CD14-positive monocyte (primary cell): Measurements from ENCODE around the gene THRA. TPM values are rescaled to one million over a fixed set of nuclear protein-coding genes. Genes with fewer than 3 reads are reported as not detected.
A peak's percentile ranks its signal among the peaks of the same experiment; 100 is the strongest.

Experiments used
- DNase-seq, 3 donors: peaks; one replicate each; pipeline ENCODE4 v3.0.0-alpha.2; 2011 to 2022
- H2AFZ ChIP-seq: 2 replicates; pipeline ENCODE4 v1.6.0; 2012; ENCODE audit warnings: mild to moderate bottlenecking, low read depth, low read length, inconsistent platforms; ENCODE audit not compliant: insufficient read depth, poor library complexity, severe bottlenecking
- H3K27ac ChIP-seq, 2 donors: 1 replicate in 1 of 2; 2 replicates in 1 of 2; pipeline ENCODE4 v1.5.1; 2012 to 2013; ENCODE audit warnings: low read length in 2 of 2, control low read depth in 1 of 2, inconsistent platforms in 1 of 2, low read depth in 1 of 2, mild to moderate bottlenecking in 1 of 2
- H3K27me3 ChIP-seq, 2 donors: one replicate each; pipeline versions ENCODE4 v1.6.0 to v1.6.1; 2011 to 2013; ENCODE audit warnings: low read length in 2 of 2; ENCODE audit not compliant: control insufficient read depth in 2 of 2, insufficient read depth in 2 of 2
- H3K36me3 ChIP-seq, 2 donors: replicated peaks in 1 of 2; 1 replicate in 1 of 2; 2 replicates in 1 of 2; pipeline versions ENCODE4 v1.5.1 to v1.6.1; 2012 to 2013; ENCODE audit warnings: low read length in 2 of 2, control low read depth in 1 of 2, inconsistent platforms in 1 of 2, mild to moderate bottlenecking in 1 of 2; ENCODE audit not compliant: insufficient read depth in 2 of 2, control insufficient read depth in 1 of 2
- H3K4me1 ChIP-seq, 2 donors: 1 replicate in 1 of 2; 2 replicates in 1 of 2; pipeline versions ENCODE4 v1.5.1 to v1.6.1; 2012 to 2013; ENCODE audit warnings: low read length in 2 of 2, control low read depth in 1 of 2, inconsistent platforms in 1 of 2, mild to moderate bottlenecking in 1 of 2, moderate library complexity in 1 of 2; ENCODE audit not compliant: insufficient read depth in 2 of 2, control insufficient read depth in 1 of 2
- H3K4me2 ChIP-seq: replicated peaks from 2 replicates; pipeline ENCODE3; 2012; ENCODE audit warnings: low read length, moderate library complexity, mild to moderate bottlenecking; ENCODE audit not compliant: poor library complexity, severe bottlenecking; ENCODE audit errors: extremely low read depth
- H3K4me3 ChIP-seq, 3 experiments: fragments of 200-600 bp in 1 of 3; sonication (generic) in 1 of 3; replicated peaks in 1 of 3; 1 replicate in 2 of 3; 2 replicates in 1 of 3; pipeline ENCODE4 v1.5.1; 2011 to 2013; ENCODE audit warnings: low read length in 3 of 3, mild to moderate bottlenecking in 3 of 3, control low read depth in 2 of 3, low read depth in 2 of 3, inconsistent platforms in 1 of 3, moderate library complexity in 1 of 3
- H3K79me2 ChIP-seq: 2 replicates; pipeline ENCODE4 v1.6.0; 2012; ENCODE audit warnings: mild to moderate bottlenecking, control low read depth, inconsistent platforms, low read length, moderate library complexity; ENCODE audit not compliant: insufficient read depth
- H3K9ac ChIP-seq: 2 replicates; pipeline ENCODE4 v1.6.0; 2017; ENCODE audit warnings: low read length, mild to moderate bottlenecking; ENCODE audit not compliant: insufficient read depth, poor library complexity, severe bottlenecking
- H3K9me3 ChIP-seq, 2 donors: replicated peaks in 1 of 2; 1 replicate in 1 of 2; 2 replicates in 1 of 2; pipeline versions ENCODE4 v1.5.1 to v1.6.1; 2012 to 2013; ENCODE audit warnings: low read length in 2 of 2, control low read depth in 1 of 2; ENCODE audit not compliant: control insufficient read depth in 1 of 2, insufficient read depth in 1 of 2
- H4K20me1 ChIP-seq: 2 replicates; pipeline ENCODE4 v1.6.0; 2012; ENCODE audit warnings: mild to moderate bottlenecking, low read length, control low read depth, moderate library complexity; ENCODE audit not compliant: insufficient read depth
- H3K27ac Mint-ChIP-seq, 7 donors: one replicate each; pipeline ENCODE4 v1.8.0; 2020; ENCODE audit warnings: mild to moderate bottlenecking in 7 of 7, mixed read lengths in 7 of 7, moderate library complexity in 6 of 7, inconsistent platforms in 2 of 7
- H3K27me3 Mint-ChIP-seq, 3 donors: one replicate each; pipeline ENCODE4 v1.8.0; 2021 to 2022; ENCODE audit warnings: low read depth in 3 of 3, mild to moderate bottlenecking in 3 of 3, mixed read lengths in 3 of 3, moderate library complexity in 3 of 3, inconsistent platforms in 1 of 3
- H3K36me3 Mint-ChIP-seq, 2 donors: one replicate each; pipeline ENCODE4 v1.8.0; 2020; ENCODE audit warnings: mixed read lengths in 2 of 2, inconsistent platforms in 1 of 2, mild to moderate bottlenecking in 1 of 2
- H3K4me1 Mint-ChIP-seq: one replicate; pipeline ENCODE4 v1.8.0; 2020; ENCODE audit warnings: mild to moderate bottlenecking, mixed read lengths
- H3K4me3 Mint-ChIP-seq, 2 donors: one replicate each; pipeline ENCODE4 v1.8.0; 2020; ENCODE audit warnings: mild to moderate bottlenecking in 2 of 2, mixed read lengths in 2 of 2, moderate library complexity in 1 of 2
- H3K9me3 Mint-ChIP-seq, 7 donors: one replicate each; pipeline ENCODE4 v1.8.0; 2020 to 2022; ENCODE audit warnings: mixed read lengths in 7 of 7, mild to moderate bottlenecking in 6 of 7, moderate library complexity in 6 of 7, inconsistent platforms in 2 of 7
- CTCF ChIP-seq: fragments of 200-600 bp; IDR thresholded peaks from one replicate; pipeline ENCODE4 v1.8.0; 2022; ENCODE audit warnings: antibody characterized with exemption, mild to moderate bottlenecking
- WGBS: methylation state at CpG from one replicate; pipeline ENCODE4 v1.1.5; 2013; ENCODE audit warnings: missing lambda C conversion rate; ENCODE audit not compliant: insufficient coverage; 5-methylcytosine and 5-hydroxymethylcytosine counted together
- intact Hi-C, 2 donors: fragments of 100-400 bp; cut with micrococcal nuclease; formaldehyde crosslinking; loops; one replicate each; pipeline versions ENCODE4 v1.15.0 to v1.15.1; 2023
- polyA plus RNA-seq, 3 donors: library from polyadenylated mRNA; depleted of rRNA in 1 of 3; unstranded in 2 of 3; stranded (reverse) in 1 of 3; fragments of 300-500 nt in 2 of 3; fragments of >200 nt in 1 of 3; fragmentation: Illumina TruSeq in 2 of 3; gene quantifications; 1 replicate in 2 of 3; 2 replicates in 1 of 3; pipeline ENCODE4 v1.2.3, GENCODE V29; 2012 to 2021

Gene THRA
- polyA plus RNA-seq, 3 donors = 2.5 to 7.5 (median 3.8) TPM

DNA sequence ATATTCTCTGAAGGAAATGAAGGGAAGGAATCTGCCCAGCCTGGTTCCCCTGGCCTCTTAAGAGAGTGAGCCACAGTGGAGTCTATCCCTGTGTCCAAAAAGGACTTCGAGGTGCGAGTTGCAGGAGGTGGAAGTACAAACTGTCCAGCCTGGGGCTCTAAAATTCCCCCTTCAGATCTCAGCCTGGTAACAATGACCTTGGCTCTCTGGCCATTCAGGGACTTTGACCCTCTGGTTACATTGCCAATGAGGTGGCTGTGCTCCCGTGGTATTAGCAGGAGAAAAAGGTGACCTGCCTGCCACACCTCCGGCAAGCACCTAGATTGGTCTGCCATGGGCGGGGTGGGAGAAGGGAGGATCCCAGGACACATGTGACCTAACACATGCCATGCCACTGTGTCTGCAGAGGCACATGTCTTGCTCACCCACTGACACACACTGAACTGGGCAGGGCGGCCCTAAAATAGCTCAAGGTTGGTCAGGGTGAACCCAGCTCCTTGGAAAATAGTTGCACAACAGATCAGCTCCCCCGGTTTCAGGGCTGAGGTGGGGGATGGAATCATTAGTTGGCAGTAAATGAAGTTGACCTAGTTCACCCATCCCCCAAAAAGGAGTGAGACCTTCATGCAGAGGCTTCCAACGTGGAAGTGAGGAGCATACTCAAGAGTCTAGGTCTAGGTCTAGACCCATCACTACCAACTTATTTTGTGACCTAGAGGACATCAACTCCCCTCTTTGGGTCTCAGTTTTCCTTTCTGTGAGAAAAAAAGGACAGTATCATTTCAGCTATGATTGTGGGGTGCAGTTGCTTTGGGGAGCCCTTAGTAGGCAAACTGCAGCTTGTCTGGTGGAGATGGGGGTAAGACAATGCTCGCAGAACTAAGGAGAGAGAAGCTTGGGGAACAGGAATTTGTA is 35.4 kb downstream of the THRA start:
- 72% methylated on average over 3 of the region's 9 CpGs for WGBS
- H3K9ac ChIP-seq = peak overlapping the region; percentile 67
- H3K36me3 ChIP-seq = peaks cover 9 to 11% of the 10 kb centered on the region in 2 donors
- H2AFZ ChIP-seq = no peak overlapping the region
- H3K79me2 ChIP-seq = no peaks in the 10 kb centered on the region
- Mint-ChIP-seq H3K4me1 (peaks cover 80% of the 10 kb centered on the region), H3K36me3 (peaks cover 26 to 30% of the 10 kb centered on the region in 2 donors), H3K4me3 (peak overlapping the region; percentile 85 to 87), H3K27me3 (peaks cover 0 to 5% (median 0%) of the 10 kb centered on the region in 3 donors), H3K27ac (peak overlapping the region; percentile 96 to 99 (median 98)), H3K9me3 (peaks cover 0 to 5% (median 0%) of the 10 kb centered on the region in 7 donors)
- peak; percentile 69 to 75 (median 73) for DNase-seq
- H4K20me1 ChIP-seq = peaks cover 8% of the 10 kb centered on the region
- peak overlapping the region in 1 of 3 experiments; percentile 61 for H3K4me3 ChIP-seq
- peak overlapping the region; percentile 85 for H3K4me2 ChIP-seq
- intact Hi-C loops = loop anchor here (2.0 to 5.0 kb wide), 3 partner anchors 36 to 225 kb away; partner anchors contain the start of gene THRA (in 2 of the 2)
- no peaks in the 10 kb centered on the region for H3K9me3 ChIP-seq
- peaks cover 68 to 70% of the 10 kb centered on the region in 2 donors for H3K4me1 ChIP-seq
- no peak for TF ChIP-seq CTCF
- H3K27ac ChIP-seq = peak overlapping the region; percentile 78 to 98
- H3K27me3 ChIP-seq = no peaks in the 10 kb centered on the region

GRCh38 chr17:40098846-40099618 is 36.3 kb downstream of the THRA start:
- H3K9ac ChIP-seq = peak overlapping the region; percentile 84
- H4K20me1 ChIP-seq = peaks cover 8% of the 10 kb centered on the region
- H3K4me3 ChIP-seq = peak overlapping the region; percentile 35 to 78 (median 36)
- intact Hi-C loops = loop anchor here (1.0 to 5.0 kb wide), 4 partner anchors 9 to 224 kb away; partner anchors contain the start of gene THRA (in 2 of the 2)
- Mint-ChIP-seq H3K27me3 (peaks cover 0 to 5% (median 0%) of the 10 kb centered on the region in 3 donors), H3K36me3 (peaks cover 17 to 22% of the 10 kb centered on the region in 2 donors), H3K4me3 (peak overlapping the region; percentile 87 to 95), H3K9me3 (peaks cover 0 to 5% (median 0%) of the 10 kb centered on the region in 7 donors), H3K4me1 (peaks cover 79% of the 10 kb centered on the region), H3K27ac (peak overlapping the region; percentile 96 to 99 (median 98))
- peak; percentile 99 to 100 (median 100) for DNase-seq
- peak overlapping the region; percentile 78 to 98 for H3K27ac ChIP-seq
- H3K4me1 ChIP-seq = peaks cover 68 to 70% of the 10 kb centered on the region in 2 donors
- WGBS = 0% methylated on average over 42 of the region's 52 CpGs
- H3K79me2 ChIP-seq = no peaks in the 10 kb centered on the region
- no peak for TF ChIP-seq CTCF
- H3K9me3 ChIP-seq = no peaks in the 10 kb centered on the region
- H3K4me2 ChIP-seq = peak overlapping the region; percentile 85
- H3K36me3 ChIP-seq = peaks cover 1 to 3% of the 10 kb centered on the region in 2 donors
- H2AFZ ChIP-seq = no peak overlapping the region
- no peaks in the 10 kb centered on the region for H3K27me3 ChIP-seq
